GM21447 (cell line): Measurements from ENCODE around the gene UBR4.

ENCODE experiments used
- ATAC-seq: cut with Tn5 transposase; IDR thresholded peaks from one replicate; pipeline ENCODE4 v1.9.1; 2021; ENCODE audit not compliant: unreplicated experiment

Gene UBR4

GRCh38 chr1:19149736-19150135 is 60.3 kb downstream of the UBR4 start:
- no peak for ATAC-seq

GRCh38 chr1:19140465-19140864 is 69.6 kb downstream of the UBR4 start:
- no peak for ATAC-seq

GRCh38 chr1:19139711-19140110 is 70.4 kb downstream of the UBR4 start:
- no peak for ATAC-seq

- no peak for ATAC-seq
Measured at GRCh38 chr1:19138958-19139581, 71.0 kb downstream of the UBR4 start.

GRCh38 chr1:19138331-19138730 is 71.7 kb downstream of the UBR4 start:
- ATAC-seq = no peak

GRCh38 chr1:19137158-19137557 is 72.9 kb downstream of the UBR4 start:
- no peak for ATAC-seq

- ATAC-seq = no peak
Measured at GRCh38 chr1:19133360-19133759, 76.7 kb downstream of the UBR4 start.

GRCh38 chr1:19130468-19130867 is 79.6 kb downstream of the UBR4 start:
- no peak for ATAC-seq

GRCh38 chr1:19128968-19129514 is 81.0 kb downstream of the UBR4 start:
- ATAC-seq = no peak

- ATAC-seq = no peak
Measured at GRCh38 chr1:19124273-19124672, 85.8 kb downstream of the UBR4 start.

- no peak for ATAC-seq
Measured at GRCh38 chr1:19123837-19124236, 86.2 kb downstream of the UBR4 start.

GRCh38 chr1:19122668-19123067 is 87.4 kb downstream of the UBR4 start:
- ATAC-seq = no peak

GRCh38 chr1:19121192-19121591 is 88.9 kb downstream of the UBR4 start:
- no peak for ATAC-seq

- ATAC-seq = no peak
Measured at GRCh38 chr1:19120070-19120469, 90.0 kb downstream of the UBR4 start.

GRCh38 chr1:19115082-19115808 is 94.8 kb downstream of the UBR4 start:
- no peak for ATAC-seq

GRCh38 chr1:19113697-19114092 is 96.4 kb downstream of the UBR4 start:
- no peak for ATAC-seq

GRCh38 chr1:19112891-19113696 is 97.0 kb downstream of the UBR4 start:
- ATAC-seq = no peak

GRCh38 chr1:19110257-19110927 is 99.7 kb downstream of the UBR4 start:
- ATAC-seq = no peak

GRCh38 chr1:19109545-19109944 is 100.5 kb downstream of the UBR4 start:
- no peak for ATAC-seq

- no peak for ATAC-seq
Measured at GRCh38 chr1:19101244-19101643, 108.8 kb downstream of the UBR4 start.

GRCh38 chr1:19100028-19100427 is 110.0 kb downstream of the UBR4 start:
- ATAC-seq = no peak
